B cell (primary cell): ENCODE results near the gene PBLD. TPM values are rescaled to one million over a fixed set of nuclear protein-coding genes. Genes with fewer than 3 reads are reported as not detected.
"Not testable (repeated sequence)": the region's sequence is repeated elsewhere in the genome, so short reads cannot be mapped to it uniquely, and the experiment has no call there.

ENCODE experiments used
- ATAC-seq: fragments of 200-7000 bp; cut with Tn5 transposase; one replicate; pipeline ENCODE4 v1.10.0; 2021; ENCODE audit warnings: low read depth, mild to moderate bottlenecking, moderate number of reproducible peaks, moderate library complexity
- CTCF ChIA-PET: fragments of 350-600 bp; sonication (Branson Sonifier 250); formaldehyde crosslinking; loops from one replicate; lab custom pipeline; 2021; ENCODE audit warnings: antibody characterized with exemption, inconsistent platforms; lab: Charles Lee
- POLR2A ChIA-PET: fragments of 350-600 bp; sonication (Branson Sonifier 250); formaldehyde crosslinking; loops from one replicate; lab custom pipeline; 2021; ENCODE audit warnings: antibody characterized with exemption; lab: Charles Lee
- DNase-seq: peaks from one replicate; pipeline ENCODE4 v3.0.0; 2013
- H2AFZ ChIP-seq: 2 replicates; pipeline ENCODE4 v1.6.1; 2012; ENCODE audit warnings: mild to moderate bottlenecking, low read depth, low read length; ENCODE audit not compliant: insufficient read depth, poor library complexity, severe bottlenecking
- H3K27ac ChIP-seq, 2 donors: 1 replicate in 1 of 2; 2 replicates in 1 of 2; pipeline ENCODE4 v1.5.1; 2012 to 2013; ENCODE audit warnings: low read length in 2 of 2, mild to moderate bottlenecking in 2 of 2, moderate library complexity in 1 of 2
- H3K27me3 ChIP-seq, 4 experiments: fragments of 200-600 bp in 1 of 4; sonication (generic) in 1 of 4; replicated peaks in 1 of 4; 1 replicate in 2 of 4; 2 replicates in 2 of 4; pipeline versions ENCODE4 v1.6.1 to v1.7.0; 2013 to 2016; ENCODE audit warnings: low read length in 3 of 4, mild to moderate bottlenecking in 2 of 4, mixed read lengths in 1 of 4, moderate library complexity in 1 of 4; ENCODE audit not compliant: insufficient read depth in 4 of 4, control insufficient read depth in 3 of 4; ENCODE audit errors: control extremely low read depth in 1 of 4
- H3K36me3 ChIP-seq, 2 experiments: replicated peaks in 1 of 2; 1 replicate in 1 of 2; 2 replicates in 1 of 2; pipeline versions ENCODE4 v1.6.1 to v1.7.1; 2013; ENCODE audit warnings: low read length in 1 of 2; ENCODE audit not compliant: insufficient read depth in 2 of 2, control insufficient read depth in 1 of 2; ENCODE audit errors: control extremely low read depth in 1 of 2, extremely low read depth in 1 of 2
- H3K4me1 ChIP-seq, 2 donors: fragments of 200-600 bp in 1 of 2; sonication (generic) in 1 of 2; 1 replicate in 1 of 2; 2 replicates in 1 of 2; pipeline versions ENCODE4 v1.5.1 to v1.6.1; 2013 to 2017; ENCODE audit warnings: low read length in 2 of 2; ENCODE audit not compliant: control insufficient read depth in 2 of 2, insufficient read depth in 2 of 2
- H3K4me2 ChIP-seq: replicated peaks from 2 replicates; pipeline ENCODE3; 2012; ENCODE audit warnings: mild to moderate bottlenecking, low read depth, low read length; ENCODE audit not compliant: poor library complexity, severe bottlenecking
- H3K4me3 ChIP-seq, 5 experiments: fragments of 200-600 bp in 1 of 5; sonication (generic) in 1 of 5; 1 replicate in 3 of 5; 2 replicates in 2 of 5; pipeline versions ENCODE4 v1.5.1 to v1.7.0; 2011 to 2016; ENCODE audit warnings: low read length in 4 of 5, mild to moderate bottlenecking in 4 of 5, low read depth in 2 of 5, control low read depth in 1 of 5, moderate library complexity in 1 of 5; ENCODE audit not compliant: insufficient read depth in 1 of 5; ENCODE audit errors: control extremely low read depth in 1 of 5, extremely low read depth in 1 of 5
- H3K79me2 ChIP-seq: fragments of 200-600 bp; sonication (generic); one replicate; pipeline ENCODE4 v1.6.0; 2016; ENCODE audit warnings: low read length; ENCODE audit not compliant: control insufficient read depth, insufficient read depth
- H3K9ac ChIP-seq: fragments of 200-600 bp; sonication (generic); 2 replicates; pipeline ENCODE4 v1.6.1; 2017; ENCODE audit warnings: mild to moderate bottlenecking, low read length, moderate library complexity
- H3K9me3 ChIP-seq, 3 donors: one replicate each; pipeline versions ENCODE4 v1.6.1 to v1.7.1; 2013; ENCODE audit warnings: low read length in 2 of 3; ENCODE audit not compliant: control insufficient read depth in 2 of 3, insufficient read depth in 1 of 3; ENCODE audit errors: control extremely low read depth in 1 of 3
- H4K20me1 ChIP-seq: 2 replicates; pipeline ENCODE4 v1.6.0; 2012; ENCODE audit warnings: mild to moderate bottlenecking, low read length; ENCODE audit not compliant: insufficient read depth, control insufficient read depth, poor library complexity, severe bottlenecking
- H3K27ac Mint-ChIP-seq: one replicate; pipeline ENCODE4 v1.8.0; 2021; ENCODE audit warnings: mixed read lengths
- H3K27me3 Mint-ChIP-seq: one replicate; pipeline ENCODE4 v1.8.0; 2021; ENCODE audit warnings: mixed read lengths
- H3K4me1 Mint-ChIP-seq: one replicate; pipeline ENCODE4 v1.8.0; 2021; ENCODE audit warnings: mixed read lengths
- H3K4me3 Mint-ChIP-seq: one replicate; pipeline ENCODE4 v1.8.0; 2021; ENCODE audit warnings: mixed read lengths
- H3K9me3 Mint-ChIP-seq: one replicate; pipeline ENCODE4 v1.8.0; 2022; ENCODE audit warnings: mixed read lengths; ENCODE audit not compliant: insufficient read depth
- EZH2 ChIP-seq: IDR thresholded peaks from 2 replicates; pipeline ENCODE4 v1.6.1; 2012; ENCODE audit warnings: borderline replicate concordance, low read depth, mild to moderate bottlenecking, moderate library complexity, low read length; ENCODE audit not compliant: insufficient read depth, poor library complexity, severe bottlenecking
- WGBS: methylation state at CpG from one replicate; pipeline ENCODE4 v1.1.5; 2013; ENCODE audit warnings: missing lambda C conversion rate; ENCODE audit not compliant: insufficient coverage; 5-methylcytosine and 5-hydroxymethylcytosine counted together
- intact Hi-C: fragments of 100-400 bp; cut with micrococcal nuclease; formaldehyde crosslinking; loops from one replicate; pipeline ENCODE4 v1.10.0; 2022
- polyA plus RNA-seq: library from polyadenylated mRNA; depleted of rRNA; stranded (reverse); fragments of >200 nt; gene quantifications from 2 replicates; pipeline ENCODE4 v1.2.3, GENCODE V29; 2012
- total RNA-seq, 2 donors: library from RNA; stranded (reverse); fragments of 120-200 nt in 1 of 2; gene quantifications; 1 replicate in 1 of 2; 2 replicates in 1 of 2; pipeline versions ENCODE4 v1.2.3 to v1.2.4, GENCODE V29; 2013 to 2022
- TF ChIP-seq, protein P1 (sequence below): fragments of 200-600 bp; IDR thresholded peaks from one replicate; pipeline ENCODE4 v1.8.0; 2022; ENCODE audit warnings: antibody characterized with exemption, mild to moderate bottlenecking

Gene PBLD
- total and polyA plus RNA-seq, 2 donors (not counting 1 experiment from before 2014, with no cell fraction given), result 0.40 to 4.7 TPM

DNA sequence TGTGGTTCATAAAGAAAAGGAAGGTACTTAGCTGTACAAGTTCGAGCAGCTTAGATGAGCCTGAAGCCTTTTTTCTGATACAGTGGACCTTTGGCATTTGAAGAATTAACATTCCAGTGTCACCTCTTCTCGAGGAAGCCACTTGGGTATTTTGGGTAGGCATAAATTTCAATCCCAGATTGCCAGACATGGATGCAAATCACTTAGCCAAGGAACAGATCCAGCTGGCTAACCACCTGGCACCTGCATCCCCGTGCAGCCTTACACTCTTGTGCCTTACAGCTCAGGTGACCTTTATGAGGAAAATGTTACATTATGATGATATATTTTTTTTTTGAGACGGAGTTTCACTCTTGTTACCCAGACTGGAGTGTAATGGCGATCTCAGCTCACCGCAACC lies 84.8 kb downstream of the PBLD start:
- no peak overlapping the region for H3K9ac ChIP-seq
- no peaks in the 10 kb centered on the region for H3K4me1 ChIP-seq
- no peaks in the 10 kb centered on the region for H3K36me3 ChIP-seq
- intact Hi-C loops, result no loop called here
- ChIA-PET POLR2A (no interaction called here), CTCF (interaction anchor here (0.8 to 1.1 kb wide), 2 partner anchors 36 to 54 kb away, joined by 3 to 5 read pairs; no protein-coding TSS in a partner anchor)
- H3K9me3 Mint-ChIP-seq, result no peaks in the 10 kb centered on the region
- peaks cover 7% of the 10 kb centered on the region for H3K4me1 Mint-ChIP-seq
- H3K27ac Mint-ChIP-seq, result no peak overlapping the region
- no peak overlapping the region for H3K4me2 ChIP-seq
- H3K4me3 ChIP-seq, result no peak overlapping the region
- no peak for ATAC-seq
- no peaks in the 10 kb centered on the region for H4K20me1 ChIP-seq
- no peak overlapping the region for H2AFZ ChIP-seq
- no peak overlapping the region for H3K27ac ChIP-seq
- TF ChIP-seq, protein P1, sequence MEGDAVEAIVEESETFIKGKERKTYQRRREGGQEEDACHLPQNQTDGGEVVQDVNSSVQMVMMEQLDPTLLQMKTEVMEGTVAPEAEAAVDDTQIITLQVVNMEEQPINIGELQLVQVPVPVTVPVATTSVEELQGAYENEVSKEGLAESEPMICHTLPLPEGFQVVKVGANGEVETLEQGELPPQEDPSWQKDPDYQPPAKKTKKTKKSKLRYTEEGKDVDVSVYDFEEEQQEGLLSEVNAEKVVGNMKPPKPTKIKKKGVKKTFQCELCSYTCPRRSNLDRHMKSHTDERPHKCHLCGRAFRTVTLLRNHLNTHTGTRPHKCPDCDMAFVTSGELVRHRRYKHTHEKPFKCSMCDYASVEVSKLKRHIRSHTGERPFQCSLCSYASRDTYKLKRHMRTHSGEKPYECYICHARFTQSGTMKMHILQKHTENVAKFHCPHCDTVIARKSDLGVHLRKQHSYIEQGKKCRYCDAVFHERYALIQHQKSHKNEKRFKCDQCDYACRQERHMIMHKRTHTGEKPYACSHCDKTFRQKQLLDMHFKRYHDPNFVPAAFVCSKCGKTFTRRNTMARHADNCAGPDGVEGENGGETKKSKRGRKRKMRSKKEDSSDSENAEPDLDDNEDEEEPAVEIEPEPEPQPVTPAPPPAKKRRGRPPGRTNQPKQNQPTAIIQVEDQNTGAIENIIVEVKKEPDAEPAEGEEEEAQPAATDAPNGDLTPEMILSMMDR, result no peak
- no peak for TF ChIP-seq EZH2
- DNase-seq, result no peak
- H3K9me3 ChIP-seq, result no peaks in the 10 kb centered on the region
- no peak overlapping the region for H3K4me3 Mint-ChIP-seq
- H3K27me3 ChIP-seq, result no peaks in the 10 kb centered on the region
- WGBS, result 84% methylated on average over 4 of the region's 6 CpGs
- H3K27me3 Mint-ChIP-seq, result no peaks in the 10 kb centered on the region
- no peaks in the 10 kb centered on the region for H3K79me2 ChIP-seq

DNA sequence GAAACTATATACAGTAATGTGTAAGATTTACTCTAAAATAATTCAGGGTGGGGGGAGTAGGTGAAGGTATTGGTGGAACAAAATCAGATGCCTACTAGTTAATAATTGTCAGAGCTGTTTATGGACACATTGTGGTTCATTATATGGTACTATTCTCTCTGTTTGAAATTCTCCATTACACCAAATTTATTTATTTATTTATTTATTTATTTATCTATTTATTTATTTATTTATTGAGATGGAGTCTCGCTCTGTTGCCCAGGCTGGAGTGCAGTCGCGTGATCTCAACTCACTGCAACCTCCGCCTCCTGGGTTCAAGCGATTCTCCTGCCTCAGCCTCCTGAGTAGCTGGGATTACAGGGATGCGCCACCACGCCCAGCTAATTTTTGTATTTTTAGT lies 86.3 kb downstream of the PBLD start:
- H3K27ac ChIP-seq, POLR2A ChIA-PET, H3K9me3 ChIP-seq, H3K9ac ChIP-seq, H3K36me3 ChIP-seq, H3K4me3 ChIP-seq, intact Hi-C loops, DNase-seq, H3K4me2 ChIP-seq, H3K27ac Mint-ChIP-seq, H3K9me3 Mint-ChIP-seq, H3K79me2 ChIP-seq, ATAC-seq, H3K27me3 ChIP-seq, H2AFZ ChIP-seq, H4K20me1 ChIP-seq, H3K4me3 Mint-ChIP-seq, H3K4me1 ChIP-seq, H3K4me1 Mint-ChIP-seq, H3K27me3 Mint-ChIP-seq: not testable (repeated sequence)
- WGBS, result 100% methylated on average over 5 of the region's 7 CpGs
- CTCF ChIA-PET, result interaction anchor here (1.5 kb wide), 1 partner anchor 34 kb away, joined by 3 read pairs; no protein-coding TSS in a partner anchor
